Testis (tissue), 3 donors: Measurements from ENCODE around the gene DCLK2. TPM values are rescaled to one million over a fixed set of nuclear protein-coding genes. Genes with fewer than 3 reads are reported as not detected.

Experiments used
- DNase-seq: peaks from one replicate; pipeline ENCODE4 v3.0.0-alpha.2; 2019
- H3K27ac ChIP-seq, 2 donors: fragments of 200-600 bp; sonication (generic); one replicate each; pipeline ENCODE4 v1.5.1; 2019
- H3K27me3 ChIP-seq: fragments of 200-600 bp; sonication (generic); one replicate; pipeline ENCODE4 v1.5.1; 2019
- H3K36me3 ChIP-seq: fragments of 200-600 bp; sonication (generic); one replicate; pipeline ENCODE4 v1.5.1; 2017; ENCODE audit warnings: low read depth; ENCODE audit errors: missing control alignments
- H3K4me1 ChIP-seq: fragments of 200-600 bp; sonication (generic); one replicate; pipeline ENCODE4 v1.5.1; 2019
- H3K4me3 ChIP-seq, 2 donors: fragments of 200-600 bp; sonication (generic); one replicate each; pipeline ENCODE4 v1.5.1; 2017 to 2019
- H3K9me3 ChIP-seq: fragments of 200-600 bp; sonication (generic); one replicate; pipeline ENCODE4 v1.5.1; 2017
- POLR2A ChIP-seq: fragments of 450-650 bp; IDR thresholded peaks from one replicate; pipeline ENCODE4 v1.6.1; 2017; ENCODE audit warnings: antibody characterized with exemption, mild to moderate bottlenecking, moderate library complexity
- WGBS, 2 donors: methylation state at CpG; one replicate each; pipeline ENCODE4 v1.1.5; 2018; 5-methylcytosine and 5-hydroxymethylcytosine counted together
- intact Hi-C: fragments of 100-400 bp; cut with DNase I; formaldehyde crosslinking; loops from one replicate; pipeline ENCODE4 v1.15.1; 2023; ENCODE audit warnings: low total_unique reads
- polyA plus RNA-seq: library from polyadenylated mRNA; stranded (reverse); fragments of 350-450 nt; fragmentation: Illumina TruSeq; extraction: RNeasy Lipid Tissue Mini Kit (QIAGEN cat#74804); gene quantifications from one replicate; pipeline ENCODE4 v1.2.3, GENCODE V29; 2014; ENCODE audit warnings: low read depth, low replicate concordance; ENCODE audit not compliant: insufficient read depth
- small RNA-seq, 2 donors: library from RNA; depleted of rRNA; stranded (forward); fragments of <200 nt; gene quantifications; one replicate each; pipeline ENCODE3, GENCODE V24; 2016
- total RNA-seq, 2 donors: library from RNA; depleted of rRNA; stranded (reverse); fragments of >200 nt; gene quantifications; one replicate each; pipeline ENCODE4 v1.2.3, GENCODE V29; 2016
- TF ChIP-seq, protein P1 (sequence below), 3 experiments: fragments of 450-650 bp in 2 of 3; fragments of 200-600 bp in 1 of 3; sonication (generic) in 1 of 3; IDR thresholded peaks; one replicate each; pipeline ENCODE4 v1.5.1; 2016 to 2019; ENCODE audit warnings: antibody characterized with exemption in 3 of 3, mild to moderate bottlenecking in 2 of 3, moderate library complexity in 1 of 3

The DCLK2 gene
- total and polyA plus RNA-seq, 3 donors from 2014 or later = 6.1 to 18.4 (median 14.8) TPM

DNA sequence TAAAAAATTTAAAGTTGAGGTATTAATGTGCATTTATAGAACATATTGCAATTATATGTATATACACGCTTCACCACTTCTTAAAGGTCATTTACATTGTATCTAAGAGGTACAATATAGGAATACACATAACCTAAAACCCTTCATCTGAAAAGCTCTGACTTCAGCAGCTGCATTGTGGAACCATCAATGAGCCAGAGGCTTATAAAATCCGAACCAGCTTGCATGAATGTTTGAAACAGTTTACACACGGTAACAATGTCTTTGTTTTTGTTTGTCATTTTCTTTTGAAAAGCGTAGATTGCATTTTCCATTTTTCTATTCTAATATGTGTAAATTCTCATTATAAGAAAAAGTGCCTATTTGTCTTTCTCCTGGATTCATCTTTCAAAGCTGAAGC is 221.6 kb downstream of the DCLK2 start:
- no peaks in the 10 kb centered on the region for H3K27me3 ChIP-seq
- no peak overlapping the region for H3K4me3 ChIP-seq
- no peak overlapping the region for H3K27ac ChIP-seq
- no peaks in the 10 kb centered on the region for H3K9me3 ChIP-seq
- DNase-seq = no peak
- no peaks in the 10 kb centered on the region for H3K36me3 ChIP-seq
- intact Hi-C loops = no loop called here
- no peaks in the 10 kb centered on the region for H3K4me1 ChIP-seq
- no peak for TF ChIP-seq POLR2A
- WGBS, 2 donors = 86 to 94% methylated on average over 4 of the region's 4 CpGs

DNA sequence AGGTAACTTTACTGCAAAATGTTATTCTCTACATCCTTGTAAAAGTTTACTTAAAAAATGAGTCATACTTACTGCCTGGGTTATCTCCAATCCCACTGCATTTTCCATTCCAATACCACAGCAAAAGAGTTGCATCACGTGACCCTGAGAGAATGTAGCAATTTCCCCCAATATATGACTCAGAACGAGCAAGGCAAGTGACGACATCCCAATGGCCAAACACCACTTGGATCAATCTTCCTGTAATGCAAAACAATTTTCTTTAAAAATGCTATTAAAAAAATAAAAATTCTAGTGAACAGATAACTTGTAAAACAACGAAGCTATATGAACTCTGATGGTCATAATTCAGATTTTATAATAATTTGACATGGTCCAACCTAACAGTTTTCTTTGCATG is 224.3 kb downstream of the DCLK2 start:
- Histone ChIP-seq H3K27me3 (no peaks in the 10 kb centered on the region), H3K27ac (no peak overlapping the region), H3K36me3 (no peaks in the 10 kb centered on the region), H3K4me3 (no peak overlapping the region), H3K9me3 (no peaks in the 10 kb centered on the region), H3K4me1 (no peaks in the 10 kb centered on the region)
- WGBS, 2 donors = 82 to 85% methylated on average over 4 of the region's 4 CpGs
- no peak for TF ChIP-seq POLR2A
- intact Hi-C loops = no loop called here
- no peak for DNase-seq

DNA sequence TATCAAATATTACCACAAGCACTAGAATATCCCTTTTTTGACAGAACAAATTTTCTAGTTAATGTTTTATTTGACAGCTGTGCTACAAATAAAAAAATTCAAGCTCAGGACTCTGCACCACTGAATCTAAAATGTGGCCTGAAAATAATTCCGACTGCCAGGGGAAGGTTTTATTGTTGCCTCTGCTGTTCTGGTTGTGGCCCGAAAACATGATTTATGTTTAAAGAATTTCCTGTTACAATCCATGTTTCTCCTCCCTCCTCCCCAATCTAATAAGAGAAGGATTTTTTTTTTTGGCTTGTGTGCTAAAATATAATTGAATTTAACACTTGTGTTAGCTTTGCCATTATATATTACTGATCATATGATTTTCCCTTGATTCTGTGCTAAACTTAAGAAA is 227.8 kb downstream of the DCLK2 start:
- intact Hi-C loops = no loop called here
- no peaks in the 10 kb centered on the region for H3K4me1 ChIP-seq
- no peak overlapping the region for H3K27ac ChIP-seq
- 74 to 85% methylated on average over 2 of the region's 2 CpGs for WGBS, 2 donors
- H3K9me3 ChIP-seq = no peaks in the 10 kb centered on the region
- no peak for TF ChIP-seq POLR2A
- TF ChIP-seq, protein P1, sequence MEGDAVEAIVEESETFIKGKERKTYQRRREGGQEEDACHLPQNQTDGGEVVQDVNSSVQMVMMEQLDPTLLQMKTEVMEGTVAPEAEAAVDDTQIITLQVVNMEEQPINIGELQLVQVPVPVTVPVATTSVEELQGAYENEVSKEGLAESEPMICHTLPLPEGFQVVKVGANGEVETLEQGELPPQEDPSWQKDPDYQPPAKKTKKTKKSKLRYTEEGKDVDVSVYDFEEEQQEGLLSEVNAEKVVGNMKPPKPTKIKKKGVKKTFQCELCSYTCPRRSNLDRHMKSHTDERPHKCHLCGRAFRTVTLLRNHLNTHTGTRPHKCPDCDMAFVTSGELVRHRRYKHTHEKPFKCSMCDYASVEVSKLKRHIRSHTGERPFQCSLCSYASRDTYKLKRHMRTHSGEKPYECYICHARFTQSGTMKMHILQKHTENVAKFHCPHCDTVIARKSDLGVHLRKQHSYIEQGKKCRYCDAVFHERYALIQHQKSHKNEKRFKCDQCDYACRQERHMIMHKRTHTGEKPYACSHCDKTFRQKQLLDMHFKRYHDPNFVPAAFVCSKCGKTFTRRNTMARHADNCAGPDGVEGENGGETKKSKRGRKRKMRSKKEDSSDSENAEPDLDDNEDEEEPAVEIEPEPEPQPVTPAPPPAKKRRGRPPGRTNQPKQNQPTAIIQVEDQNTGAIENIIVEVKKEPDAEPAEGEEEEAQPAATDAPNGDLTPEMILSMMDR (IDR thresholded peaks at IDR 0.05) = no peak
- no peaks in the 10 kb centered on the region for H3K36me3 ChIP-seq
- H3K4me3 ChIP-seq = no peak overlapping the region
- DNase-seq = no peak
- no peaks in the 10 kb centered on the region for H3K27me3 ChIP-seq

DNA sequence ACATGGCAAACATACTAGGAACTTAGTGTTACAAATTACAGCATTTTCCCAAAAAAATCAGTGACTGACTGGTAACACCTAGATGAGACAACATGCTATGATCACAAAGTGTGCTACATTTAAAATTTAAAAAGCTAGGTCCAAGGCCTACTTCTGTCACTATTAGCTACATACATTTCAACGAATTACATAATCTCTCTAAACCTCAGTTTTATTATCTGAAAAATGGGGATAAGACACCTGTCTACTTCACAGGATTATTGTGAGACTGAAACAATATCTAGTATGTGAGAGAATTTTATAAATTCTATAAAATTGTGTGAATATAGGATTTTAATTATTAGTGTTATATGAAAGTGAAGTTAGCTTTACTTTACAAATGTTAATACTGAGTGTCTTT is 228.5 kb downstream of the DCLK2 start:
- no peaks in the 10 kb centered on the region for H3K4me1 ChIP-seq
- H3K36me3 ChIP-seq = no peaks in the 10 kb centered on the region

More for the DNA sequence above, 228.5 kb downstream of the DCLK2 start:
- Histone ChIP-seq H3K9me3 (no peaks in the 10 kb centered on the region), H3K27me3 (no peaks in the 10 kb centered on the region), H3K27ac (no peak overlapping the region), H3K4me3 (no peak overlapping the region)
- no peak for TF ChIP-seq POLR2A
- TF ChIP-seq, protein P1 (IDR thresholded peaks at IDR 0.05) = no peak
- WGBS, 2 donors = 91 to 97% methylated on average over 1 of the region's 1 CpG
- intact Hi-C loops = no loop called here
- no peak for DNase-seq

Small RNA genes lying within 50 kb of the gene (small RNA-seq; reads per million reads assigned to genes)
- gene RNU7-194P = 0 reads per million in 2 donors
